GM19395 (cell line): ENCODE measurements around the gene PPFIA2.
A peak's percentile ranks its signal among the peaks of the same experiment; 100 is the strongest.

Source experiments
- ATAC-seq: cut with Tn5 transposase; IDR thresholded peaks from one replicate; pipeline ENCODE4 v1.9.1; 2021; ENCODE audit warnings: mild to moderate bottlenecking, moderate library complexity; ENCODE audit not compliant: unreplicated experiment

PPFIA2 gene

GRCh38 chr12:81365284-81365683, 393.9 kb downstream of the PPFIA2 start:
- ATAC-seq: no peak

DNA sequence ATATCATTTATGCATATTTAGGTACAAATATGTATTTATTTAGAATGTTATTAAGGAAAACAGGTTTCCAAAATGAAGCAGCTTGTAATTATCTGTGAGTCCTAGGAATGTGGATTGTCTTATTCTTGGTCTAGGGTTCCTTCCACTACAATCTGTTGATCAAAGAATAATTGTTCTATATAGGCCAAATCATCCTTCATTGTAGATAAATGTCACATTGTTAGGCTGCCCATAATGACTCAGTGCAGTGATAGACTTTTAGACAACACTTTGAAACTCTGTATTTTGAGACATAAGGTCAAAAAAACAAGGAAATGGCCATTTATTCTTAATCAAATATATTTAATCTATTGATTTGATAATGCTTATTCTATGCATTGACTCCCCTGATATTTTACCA, 398.2 kb downstream of the PPFIA2 start:
- ATAC-seq: no peak

GRCh38 chr12:81359736-81360135, 399.4 kb downstream of the PPFIA2 start:
- no peak for ATAC-seq

DNA sequence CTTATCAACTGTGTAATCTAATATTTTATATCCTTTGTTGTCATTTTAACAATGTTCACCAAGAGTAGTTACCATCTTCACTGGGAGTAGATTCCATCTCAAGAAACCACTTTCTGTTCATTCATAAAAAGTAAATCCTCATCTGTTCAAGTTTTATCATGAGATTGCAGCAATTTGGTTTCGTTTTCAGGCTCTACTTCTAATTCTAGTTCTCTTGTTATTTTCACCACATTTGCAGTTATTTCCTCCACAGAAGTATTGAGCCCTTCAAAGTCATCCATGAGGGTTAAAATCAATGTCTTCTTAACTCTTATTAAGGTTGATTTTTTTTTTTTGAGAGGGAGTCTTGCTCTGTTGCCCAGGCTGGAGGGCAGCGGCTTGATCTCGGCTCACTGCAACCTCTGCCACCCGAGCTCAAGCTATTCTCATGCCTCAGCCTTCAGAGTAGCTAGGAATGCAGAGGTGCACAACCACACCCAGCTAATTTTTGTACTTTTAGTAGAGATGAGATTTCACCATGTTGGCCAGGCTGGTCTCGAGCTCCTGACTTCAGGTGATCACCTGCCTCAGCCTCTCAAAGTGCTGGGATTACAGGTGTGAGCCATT, 404.7 kb downstream of the PPFIA2 start:
- ATAC-seq: no peak

DNA sequence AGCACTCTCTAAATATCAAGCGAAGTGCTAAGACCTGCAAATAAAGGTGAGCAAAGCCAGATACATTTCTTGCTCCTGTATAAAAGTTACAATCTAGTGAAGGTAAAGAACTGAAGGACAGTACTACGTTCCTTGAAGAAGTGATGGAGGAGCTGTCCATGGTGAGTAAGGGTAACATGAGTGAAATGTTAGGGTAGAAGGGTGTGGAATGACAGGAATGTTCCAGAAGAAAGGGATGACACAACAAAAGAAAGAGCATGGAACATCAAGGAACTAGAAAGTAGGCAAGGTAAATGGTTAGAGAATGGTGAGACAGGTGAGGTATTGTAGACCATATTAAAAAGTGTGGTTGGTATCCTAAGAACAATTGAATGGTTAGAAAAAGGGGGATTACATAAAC, 408.8 kb downstream of the PPFIA2 start:
- ATAC-seq: no peak

DNA sequence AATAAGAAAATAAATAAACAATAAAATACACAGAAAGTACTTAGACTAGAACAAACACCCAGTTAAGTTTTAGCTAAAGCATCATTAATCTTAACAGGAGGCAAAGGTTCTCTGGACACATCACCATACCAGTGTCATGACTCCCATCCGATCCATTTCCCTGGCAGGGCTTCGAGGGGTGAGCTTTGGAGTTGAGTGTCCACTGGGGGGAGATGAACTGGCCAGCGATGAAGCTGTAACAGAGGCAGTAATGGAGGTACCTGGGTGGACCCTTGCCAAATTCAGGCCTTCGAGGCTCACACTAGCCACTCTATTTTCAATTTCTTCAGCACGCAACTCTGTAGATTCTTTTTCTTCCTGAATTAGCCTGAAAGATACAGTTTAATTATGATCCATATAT, 411.7 kb downstream of the PPFIA2 start:
- ATAC-seq: no peak

- no peak for ATAC-seq
Observed at GRCh38 chr12:81340910-81341309, 418.2 kb downstream of the PPFIA2 start.

DNA sequence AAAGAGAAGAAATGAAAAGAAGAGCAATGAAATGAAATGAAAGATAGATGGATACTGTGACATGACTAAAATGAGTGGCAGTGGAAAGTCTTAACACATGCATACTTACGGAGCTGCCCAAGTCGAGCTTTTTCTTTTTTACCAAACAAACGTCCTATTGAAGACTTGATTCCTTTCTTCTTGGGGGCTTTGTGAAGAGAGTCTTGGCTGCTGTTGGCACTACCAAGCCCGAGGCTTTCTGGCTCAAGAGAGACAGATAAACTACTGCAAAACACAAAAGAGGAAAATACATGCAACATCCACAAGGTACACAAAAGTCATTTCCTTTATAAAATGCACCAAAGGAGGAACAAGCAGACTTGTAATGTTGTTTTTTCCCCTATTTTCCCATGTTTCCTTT, 420.1 kb downstream of the PPFIA2 start:
- no peak for ATAC-seq

DNA sequence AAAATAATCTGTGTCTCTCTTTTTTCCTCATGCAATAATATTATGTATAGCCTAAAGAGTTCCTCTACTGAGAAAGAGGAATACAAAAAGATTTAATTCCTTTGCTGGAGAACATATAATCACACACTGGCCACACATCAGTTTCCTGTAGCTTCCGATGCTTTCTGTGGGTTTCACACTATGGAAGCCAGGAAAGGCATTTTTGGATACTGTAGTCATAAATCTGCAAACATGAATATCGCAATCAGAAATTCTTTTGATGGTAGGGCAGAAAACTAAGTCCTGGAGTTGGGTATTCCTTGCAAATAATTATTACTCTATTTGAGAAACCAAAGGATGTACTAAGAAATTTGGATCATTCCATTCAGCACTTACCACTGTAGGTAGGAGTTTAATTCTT, 421.3 kb downstream of the PPFIA2 start:
- no peak for ATAC-seq

DNA sequence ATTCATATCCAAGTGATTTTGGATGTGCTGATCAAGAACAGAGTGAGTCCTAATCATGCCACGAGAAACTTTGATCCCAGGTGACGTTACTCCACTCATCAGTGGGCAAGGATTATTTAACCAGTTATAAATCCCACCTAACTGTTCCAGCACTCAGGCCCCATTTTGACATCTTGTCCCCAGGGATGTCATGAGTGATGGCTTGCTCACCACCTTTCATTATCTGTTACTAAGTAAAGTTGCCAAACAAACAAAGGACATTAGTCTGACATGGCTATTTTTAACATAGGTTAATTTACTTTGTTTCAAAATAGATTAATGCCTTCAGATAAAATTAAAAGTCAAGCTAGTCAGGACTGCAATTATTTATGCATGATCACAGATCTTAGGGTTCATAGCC, 425.3 kb downstream of the PPFIA2 start:
- no peak for ATAC-seq

- ATAC-seq: no peak
Observed at GRCh38 chr12:81332054-81332453, 427.1 kb downstream of the PPFIA2 start.

- ATAC-seq: no peak
Observed at GRCh38 chr12:81330480-81330879, 428.7 kb downstream of the PPFIA2 start.

- ATAC-seq: peak; percentile 75
Observed at GRCh38 chr12:81329085-81329484, 430.1 kb downstream of the PPFIA2 start.

DNA sequence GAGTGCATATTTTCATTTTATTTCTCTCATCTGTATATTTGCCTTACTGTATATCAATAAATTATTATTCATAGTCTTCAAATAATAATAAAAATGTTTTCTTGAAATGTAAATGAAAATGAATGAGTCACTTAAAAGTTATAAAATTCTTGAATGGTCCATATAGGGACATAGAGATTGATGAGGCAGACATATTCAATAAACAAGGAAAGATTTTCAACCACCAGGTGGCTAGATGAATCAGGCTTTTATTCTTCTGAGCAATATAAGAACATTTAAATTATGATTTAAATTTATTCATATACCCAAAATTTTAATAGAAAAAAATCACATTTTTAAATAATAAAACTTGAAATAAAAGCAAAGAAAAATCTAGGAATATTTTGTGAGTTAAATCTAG, 431.7 kb downstream of the PPFIA2 start:
- ATAC-seq: no peak

DNA sequence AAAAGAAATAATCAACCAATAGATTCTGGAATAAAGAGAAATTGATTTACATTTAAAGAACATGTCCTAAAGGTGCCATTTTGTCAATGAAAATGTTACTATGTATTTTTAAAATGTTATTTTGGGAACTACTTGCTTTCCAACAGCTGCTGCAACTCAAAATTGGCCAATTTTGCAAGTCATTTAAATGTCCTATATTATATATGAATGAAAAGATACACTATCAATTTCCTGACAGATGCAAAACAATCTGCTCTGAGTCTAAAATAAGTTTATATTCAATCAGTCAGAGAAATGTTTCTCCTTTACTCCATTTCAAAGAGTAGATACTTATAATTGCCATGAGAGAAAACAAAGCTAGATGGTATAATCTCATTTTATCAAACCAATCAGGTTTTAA, 434.1 kb downstream of the PPFIA2 start:
- ATAC-seq: no peak

DNA sequence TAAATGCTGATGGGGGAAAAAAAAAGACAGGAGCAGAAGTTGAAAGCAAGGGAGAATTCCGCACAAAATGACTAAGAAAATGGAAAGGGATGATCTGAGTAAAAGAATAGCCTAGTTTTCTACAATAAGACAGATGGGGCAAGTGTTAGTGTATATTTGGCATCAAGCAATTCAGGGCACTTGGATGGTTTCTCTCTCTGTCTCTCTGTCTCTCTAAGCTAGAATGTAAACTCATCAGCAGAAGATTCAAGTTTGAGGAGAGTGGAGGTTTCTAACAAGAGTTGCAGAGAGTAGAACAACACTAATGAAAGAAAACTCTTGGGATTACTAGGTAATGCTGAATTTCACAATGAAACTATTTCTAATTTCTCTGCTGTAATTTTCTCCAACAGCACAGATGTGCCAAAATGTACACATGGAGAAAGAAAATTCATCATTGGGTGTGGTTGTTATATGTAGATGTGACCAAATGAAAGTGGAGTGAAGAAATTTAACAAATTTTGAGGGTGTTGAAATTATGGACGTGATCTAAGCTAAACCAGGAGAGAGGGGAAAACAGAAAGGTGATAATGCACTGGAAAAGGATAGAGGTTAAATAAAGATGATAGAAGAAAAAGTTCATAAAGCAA, 444.1 kb downstream of the PPFIA2 start:
- ATAC-seq: no peak

GRCh38 chr12:81303935-81304334, 455.2 kb downstream of the PPFIA2 start:
- ATAC-seq: no peak

DNA sequence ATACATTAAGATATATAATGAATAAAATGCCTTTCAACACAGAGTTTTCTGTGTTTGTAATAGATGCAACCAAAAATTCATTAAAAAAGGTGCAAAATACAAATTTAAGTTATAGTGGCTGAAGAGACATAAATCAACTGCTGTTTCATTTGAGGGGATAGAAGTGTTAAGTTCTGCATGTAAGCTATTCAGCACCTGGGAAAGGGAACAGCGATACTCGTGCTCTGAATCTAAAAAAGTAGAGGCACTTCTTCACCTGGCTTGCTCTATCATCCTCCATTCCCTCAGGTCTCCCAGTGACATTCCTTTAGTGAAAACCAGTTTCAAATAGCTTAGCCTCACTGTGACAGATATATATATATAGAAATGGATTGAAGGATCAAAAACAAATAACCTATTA, 458.7 kb downstream of the PPFIA2 start:
- no peak for ATAC-seq

DNA sequence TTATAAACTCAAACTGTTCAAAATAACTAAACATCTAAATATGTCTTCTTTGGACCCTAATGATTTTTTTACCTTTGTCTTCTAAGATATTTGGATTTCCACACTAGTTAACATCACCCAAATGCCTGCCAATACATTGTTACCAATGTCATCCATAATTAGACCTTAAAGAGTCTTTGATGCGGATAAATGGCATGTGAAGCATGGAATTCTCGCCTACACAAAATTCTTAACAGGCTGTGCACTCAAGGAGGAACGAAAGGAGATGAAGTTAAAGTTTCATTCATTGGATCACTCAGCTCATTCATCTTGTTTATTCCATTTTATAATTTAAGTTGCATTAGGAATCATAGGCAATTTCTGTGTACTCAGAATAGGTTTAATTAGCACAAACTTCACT, 461.5 kb downstream of the PPFIA2 start:
- ATAC-seq: no peak

DNA sequence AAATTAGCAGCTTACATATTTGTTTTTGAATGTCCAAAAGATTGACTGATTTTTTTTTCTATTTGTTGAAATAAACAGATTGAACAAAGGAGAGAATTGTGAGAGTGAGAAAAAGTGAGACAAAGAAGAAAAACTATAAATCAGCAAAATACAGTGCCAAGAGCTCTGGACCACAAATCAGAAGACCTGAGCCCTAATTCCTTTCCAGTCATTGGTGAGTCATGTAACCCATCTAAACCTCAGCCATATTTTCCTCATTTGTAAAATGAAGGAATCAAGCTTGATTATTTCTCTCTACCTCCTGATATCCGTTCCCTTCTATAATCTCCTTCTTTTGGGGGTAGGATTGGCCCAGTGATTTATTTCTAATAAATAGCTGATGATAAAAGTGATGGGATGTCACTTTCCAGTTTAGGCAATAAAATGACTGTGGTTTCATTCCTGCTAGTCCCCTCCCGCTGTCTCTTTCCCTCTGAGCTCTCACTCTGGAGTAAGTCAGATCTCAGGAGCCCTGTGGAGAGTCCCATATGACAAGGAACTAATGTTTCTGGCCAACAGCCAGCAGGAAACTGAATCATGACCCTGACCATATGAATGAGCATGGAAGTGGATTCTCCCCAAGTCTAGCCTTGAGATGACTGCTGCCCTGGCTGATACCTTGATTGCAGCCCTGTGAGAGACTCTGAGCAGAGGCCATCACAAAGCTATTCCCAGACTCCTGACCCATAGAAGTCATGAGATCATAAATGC, 462.4 kb downstream of the PPFIA2 start:
- no peak for ATAC-seq

DNA sequence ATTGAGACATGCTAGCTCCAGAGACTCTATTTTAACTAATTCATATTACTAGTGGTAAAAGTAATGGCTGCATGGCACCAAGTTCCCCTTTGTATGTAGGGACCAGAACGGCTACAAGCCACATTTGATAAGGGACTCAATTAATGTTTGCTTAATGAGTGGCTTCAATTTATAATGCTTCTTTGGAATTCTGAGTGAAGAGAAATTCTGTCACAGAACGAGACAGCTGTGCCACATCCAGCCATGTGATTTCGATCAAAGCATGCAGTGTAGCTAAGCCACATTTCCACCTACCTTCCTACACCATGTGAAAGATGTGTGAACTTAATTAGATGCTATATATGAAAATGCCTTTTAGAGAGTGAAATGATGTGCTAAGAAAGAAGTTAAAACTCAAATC, 463.9 kb downstream of the PPFIA2 start:
- no peak for ATAC-seq
